ENCODE measurements around the gene ST6GAL1. TPM values are rescaled to one million over a fixed set of nuclear protein-coding genes. Genes with fewer than 3 reads are reported as not detected.

Gene ST6GAL1
- total and polyA plus RNA-seq, 2 of the 4 experiments (the other 2 are of a cell fraction), result 1.4 to 2.9 TPM

- Histone ChIP-seq H3K14ac (replicated peaks; ENCODE audit: low read depth, low read length) (no peak overlapping the region), H4K91ac (ENCODE audit: insufficient read depth, low read depth, low read length) (no peak overlapping the region), H4K8ac (ENCODE audit: low read depth in 2 of 2, low read length in 2 of 2) (no peak overlapping the region), H3K18ac (ENCODE audit: low read depth, low read length) (no peak overlapping the region), H2BK20ac (ENCODE audit: low read depth, low read length) (no peak overlapping the region), H3K4ac (ENCODE audit: low read depth, low read length) (no peak overlapping the region), H3K9ac (ENCODE audit: low read depth, low read length) (no peak overlapping the region), H3K23ac (ENCODE audit: low read depth, low read length) (no peak overlapping the region), H2BK120ac (ENCODE audit: low read depth, low read length) (no peak overlapping the region), H2BK15ac (ENCODE audit: low read depth, low read length) (no peak overlapping the region), H3K4me2 (ENCODE audit: low read depth, low read length) (no peak overlapping the region), H3K79me1 (ENCODE audit: low read depth in 1 of 2, low read length in 2 of 2) (no peaks in the 10 kb centered on the region), H3K9me1 (ENCODE audit: insufficient read depth, low read length) (no peaks in the 10 kb centered on the region), H3K4me1 (ENCODE audit: control insufficient read depth, insufficient read depth, low read length) (no peaks in the 10 kb centered on the region), H2AFZ (replicated peaks; ENCODE audit: low read length, poor library complexity) (no peak overlapping the region), H2AK9ac (replicated peaks; ENCODE audit: low read depth, low read length, poor library complexity) (no peak overlapping the region), H3K27ac (ENCODE audit: insufficient read depth, low read length) (no peak overlapping the region), H2BK5ac (ENCODE audit: low read depth, low read length, poor library complexity, severe bottlenecking) (no peak overlapping the region), H4K5ac (ENCODE audit: low read depth, low read length) (no peak overlapping the region), H2AK5ac (ENCODE audit: low read depth, low read length) (no peak overlapping the region), H3K27me3 (ENCODE audit: control insufficient read depth, insufficient read depth, low read length) (no peaks in the 10 kb centered on the region), H3K36me3 (ENCODE audit: control insufficient read depth, insufficient read depth, low read length) (no peaks in the 10 kb centered on the region), H3K56ac (ENCODE audit: extremely low read depth, insufficient read depth, low read length) (no peak overlapping the region), H4K20me1 (ENCODE audit: insufficient read depth, low read length) (no peaks in the 10 kb centered on the region), H3K9me3 (ENCODE audit: control insufficient read depth, insufficient read depth, low read length) (peaks cover 3% of the 10 kb centered on the region; the same call in 1 of the 2 replicates), H3K4me3 (ENCODE audit: insufficient read depth, low read depth, low read length) (no peak overlapping the region)
- DNase-seq (peak; percentile 23), ATAC-seq (ENCODE audit: low read depth) (no peak)
- in situ Hi-C loops (cut with MboI; ENCODE audit: low sequenced_read_pairs) (no loop called here), intact Hi-C loops (cut with micrococcal nuclease) (no loop called here), dilution Hi-C loops (cut with HindIII; ENCODE audit: low sequenced_read_pairs, unreplicated experiment) (no loop called here)
- ChIA-PET CTCF (no interaction called here), POLR2A (ENCODE audit: unreplicated experiment) (no interaction called here)
- TF ChIP-seq FOS (IDR thresholded peaks at IDR 0.05; ENCODE audit: low read depth, low read length) (no peak), NFE2L2 (IDR thresholded peaks at IDR 0.05; ENCODE audit: low read depth, low read length) (no peak), MAZ (IDR thresholded peaks at IDR 0.05; ENCODE audit: borderline replicate concordance, low read depth, low read length) (no peak), RFX5 (IDR thresholded peaks at IDR 0.05; ENCODE audit: low read depth, low read length) (no peak), BHLHE40 (IDR thresholded peaks at IDR 0.05; ENCODE audit: low read depth, low read length) (no peak), POLR2A (IDR thresholded peaks at IDR 0.05; ENCODE audit: low read depth, low read length) (no peak), RCOR1 (IDR thresholded peaks at IDR 0.05; ENCODE audit: insufficient replicate concordance, low read length) (no peak), CHD1 (IDR thresholded peaks at IDR 0.05; ENCODE audit: low read depth, low read length) (no peak), ELK1 (IDR thresholded peaks at IDR 0.05; ENCODE audit: borderline replicate concordance, low read depth, low read length) (no peak), SMC3 (IDR thresholded peaks at IDR 0.05; ENCODE audit: low read depth, low read length) (no peak), MAFK (IDR thresholded peaks at IDR 0.05; ENCODE audit: low read depth, low read length) (no peak), RAD21 (IDR thresholded peaks at IDR 0.05; ENCODE audit: low read length) (no peak), CTCF (conservative IDR thresholded peaks at IDR 0.05; ENCODE audit: low read depth, low read length) (no peak), MXI1 (IDR thresholded peaks at IDR 0.05; ENCODE audit: borderline replicate concordance, low read depth, low read length) (no peak), CEBPB (IDR thresholded peaks at IDR 0.05; ENCODE audit: low read depth, low read length) (no peak)
- TF ChIP-seq, protein P1, sequence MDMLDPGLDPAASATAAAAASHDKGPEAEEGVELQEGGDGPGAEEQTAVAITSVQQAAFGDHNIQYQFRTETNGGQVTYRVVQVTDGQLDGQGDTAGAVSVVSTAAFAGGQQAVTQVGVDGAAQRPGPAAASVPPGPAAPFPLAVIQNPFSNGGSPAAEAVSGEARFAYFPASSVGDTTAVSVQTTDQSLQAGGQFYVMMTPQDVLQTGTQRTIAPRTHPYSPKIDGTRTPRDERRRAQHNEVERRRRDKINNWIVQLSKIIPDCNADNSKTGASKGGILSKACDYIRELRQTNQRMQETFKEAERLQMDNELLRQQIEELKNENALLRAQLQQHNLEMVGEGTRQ (IDR thresholded peaks at IDR 0.05; ENCODE audit: low read depth, low read length), result no peak
- WGBS, 2 experiments (ENCODE audit: extremely low coverage in 2 of 2, insufficient read length in 1 of 2), result no CpG with 5 or more reads among the region's 7 CpGs
- no TSS peak for BruUV-seq (replicated peaks)
Observed at GRCh38 chr3:187069857-187070516, 139.7 kb downstream of the ST6GAL1 start.
